Measurements from ENCODE around the gene SUPT3H. TPM values are rescaled to one million over a fixed set of nuclear protein-coding genes. Genes with fewer than 3 reads are reported as not detected.
"Not testable (repeated sequence)": the region's sequence is repeated elsewhere in the genome, so short reads cannot be mapped to it uniquely, and the experiment has no call there.

Gene SUPT3H
- total RNA-seq, 3 donors from 2014 or later = 3.0 to 8.1 (median 3.5) TPM

DNA sequence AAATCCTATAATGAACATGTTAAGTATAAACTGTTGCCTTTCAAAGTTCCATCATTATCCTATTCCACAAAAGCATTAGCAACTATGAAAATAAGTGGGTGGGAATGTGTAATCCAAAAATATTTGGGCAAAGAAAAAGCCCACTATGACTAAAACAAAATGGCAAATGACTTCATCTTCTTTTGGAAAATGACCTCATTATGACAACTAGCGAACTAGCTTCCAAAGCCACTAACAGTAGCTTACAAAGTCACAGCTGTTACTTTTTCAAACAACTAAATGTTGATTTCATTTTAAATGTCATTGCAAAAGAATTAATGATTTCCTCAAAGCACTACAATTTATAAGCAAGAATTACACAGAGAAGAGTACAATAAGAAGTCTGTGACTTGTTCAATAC lies 99.4 kb downstream of the SUPT3H start:
- Histone ChIP-seq H3K9me3 (no peaks in the 10 kb centered on the region), H3K36me3 (ENCODE audit: low read depth) (no peaks in the 10 kb centered on the region), H3K4me1 (ENCODE audit: low read depth) (no peaks in the 10 kb centered on the region), H3K4me3 (no peak overlapping the region)
- intact Hi-C loops (cut with DNase I, micrococcal nuclease) = no loop called here
- TF ChIP-seq, protein P1, sequence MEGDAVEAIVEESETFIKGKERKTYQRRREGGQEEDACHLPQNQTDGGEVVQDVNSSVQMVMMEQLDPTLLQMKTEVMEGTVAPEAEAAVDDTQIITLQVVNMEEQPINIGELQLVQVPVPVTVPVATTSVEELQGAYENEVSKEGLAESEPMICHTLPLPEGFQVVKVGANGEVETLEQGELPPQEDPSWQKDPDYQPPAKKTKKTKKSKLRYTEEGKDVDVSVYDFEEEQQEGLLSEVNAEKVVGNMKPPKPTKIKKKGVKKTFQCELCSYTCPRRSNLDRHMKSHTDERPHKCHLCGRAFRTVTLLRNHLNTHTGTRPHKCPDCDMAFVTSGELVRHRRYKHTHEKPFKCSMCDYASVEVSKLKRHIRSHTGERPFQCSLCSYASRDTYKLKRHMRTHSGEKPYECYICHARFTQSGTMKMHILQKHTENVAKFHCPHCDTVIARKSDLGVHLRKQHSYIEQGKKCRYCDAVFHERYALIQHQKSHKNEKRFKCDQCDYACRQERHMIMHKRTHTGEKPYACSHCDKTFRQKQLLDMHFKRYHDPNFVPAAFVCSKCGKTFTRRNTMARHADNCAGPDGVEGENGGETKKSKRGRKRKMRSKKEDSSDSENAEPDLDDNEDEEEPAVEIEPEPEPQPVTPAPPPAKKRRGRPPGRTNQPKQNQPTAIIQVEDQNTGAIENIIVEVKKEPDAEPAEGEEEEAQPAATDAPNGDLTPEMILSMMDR (IDR thresholded peaks at IDR 0.05) = no peak
- ATAC-seq (no peak), DNase-seq (no peak)

DNA sequence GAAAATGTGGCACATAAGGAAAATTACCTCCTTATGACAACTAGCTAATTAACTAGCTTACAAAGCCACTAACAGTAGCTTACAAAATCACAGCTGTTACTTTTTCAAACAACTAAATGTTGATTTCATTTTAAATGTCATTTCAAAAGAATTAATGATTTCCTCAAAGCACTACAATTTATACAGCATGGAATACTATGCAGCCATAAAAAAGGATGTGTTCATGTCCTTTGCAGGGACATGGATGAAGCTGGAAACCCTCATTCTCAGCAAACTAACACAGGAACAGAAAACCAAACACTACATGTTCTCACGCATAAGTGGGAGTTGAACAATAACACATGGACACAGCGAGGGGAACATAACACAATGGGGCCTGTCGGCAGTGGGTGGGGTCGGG lies 100.0 kb downstream of the SUPT3H start:
- H3K4me3 ChIP-seq; H3K9me3 ChIP-seq; intact Hi-C loops (cut with DNase I, micrococcal nuclease); H3K36me3 ChIP-seq (ENCODE audit: low read depth); ATAC-seq; DNase-seq; H3K4me1 ChIP-seq (ENCODE audit: low read depth): not testable (repeated sequence)

DNA sequence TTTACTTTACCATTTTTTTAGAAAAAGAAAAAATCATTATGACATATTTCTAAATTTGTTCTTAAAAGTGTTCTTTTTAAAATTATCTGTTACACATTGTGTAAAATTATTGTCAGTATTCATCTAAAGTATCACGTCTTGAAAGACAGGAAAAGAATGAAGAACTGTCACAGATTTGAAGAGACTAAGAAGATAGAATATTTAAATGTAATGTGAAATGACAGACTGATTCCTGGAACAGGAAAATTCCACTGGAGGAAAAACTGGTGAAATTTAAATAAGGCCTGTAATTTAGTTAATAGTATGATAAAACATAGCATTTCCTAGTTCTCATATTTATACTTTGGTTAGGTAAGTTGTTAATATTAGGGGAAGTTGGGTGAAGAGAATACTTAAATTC lies 102.4 kb downstream of the SUPT3H start:
- Histone ChIP-seq H3K9me3 (no peaks in the 10 kb centered on the region), H3K4me1 (ENCODE audit: low read depth) (no peaks in the 10 kb centered on the region), H3K4me3 (no peak overlapping the region), H3K36me3 (ENCODE audit: low read depth) (no peaks in the 10 kb centered on the region)
- no peak for DNase-seq
- intact Hi-C loops (cut with DNase I, micrococcal nuclease) = no loop called here
- no peak for ATAC-seq
- TF ChIP-seq, protein P1 (IDR thresholded peaks at IDR 0.05) = no peak

DNA sequence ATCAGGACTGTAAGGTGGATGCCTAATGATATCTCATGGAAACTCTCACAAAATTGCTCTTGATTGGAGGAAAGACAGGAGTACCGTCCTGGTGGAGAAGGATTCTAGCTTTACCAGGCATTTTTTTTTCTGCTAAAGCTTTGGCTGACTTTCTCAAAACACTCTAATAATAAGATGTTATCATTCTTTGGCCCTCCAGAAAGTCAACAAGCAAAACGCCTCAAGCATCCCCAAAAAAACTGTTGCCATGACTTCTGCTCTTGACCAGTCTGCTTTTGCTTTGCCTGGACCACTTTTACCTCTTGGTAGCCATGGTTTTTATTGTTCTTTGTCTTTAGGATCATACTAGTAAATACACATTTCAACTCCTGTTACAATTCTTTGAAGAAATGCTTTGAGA lies 105.1 kb downstream of the SUPT3H start:
- no peak overlapping the region for H3K4me3 ChIP-seq
- H3K36me3 ChIP-seq (ENCODE audit: low read depth) = no peaks in the 10 kb centered on the region
- TF ChIP-seq, protein P1 (IDR thresholded peaks at IDR 0.05) = no peak
- no peaks in the 10 kb centered on the region for H3K4me1 ChIP-seq (ENCODE audit: low read depth)
- H3K9me3 ChIP-seq = no peaks in the 10 kb centered on the region
- ATAC-seq = no peak
- intact Hi-C loops (cut with DNase I, micrococcal nuclease) = no loop called here
- no peak for DNase-seq

DNA sequence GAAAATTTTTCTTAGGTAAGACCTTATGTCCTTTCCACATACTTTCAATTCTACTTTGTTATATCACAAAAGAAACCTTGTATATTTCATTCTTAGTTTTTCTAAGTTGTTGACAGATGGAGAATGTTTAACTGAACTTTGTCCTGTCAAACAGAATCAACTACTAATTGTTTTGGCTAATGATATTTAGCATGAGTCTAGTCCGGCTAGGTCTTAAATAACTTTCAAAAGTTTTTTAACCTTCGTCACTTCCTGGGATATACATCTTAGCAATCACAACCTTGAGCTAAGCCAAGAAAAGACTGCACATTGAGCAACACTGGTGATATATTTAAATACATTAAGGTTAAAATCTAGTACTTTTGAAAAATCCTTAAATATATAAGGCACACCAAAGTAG lies 112.5 kb downstream of the SUPT3H start:
- DNase-seq = no peak

DNA sequence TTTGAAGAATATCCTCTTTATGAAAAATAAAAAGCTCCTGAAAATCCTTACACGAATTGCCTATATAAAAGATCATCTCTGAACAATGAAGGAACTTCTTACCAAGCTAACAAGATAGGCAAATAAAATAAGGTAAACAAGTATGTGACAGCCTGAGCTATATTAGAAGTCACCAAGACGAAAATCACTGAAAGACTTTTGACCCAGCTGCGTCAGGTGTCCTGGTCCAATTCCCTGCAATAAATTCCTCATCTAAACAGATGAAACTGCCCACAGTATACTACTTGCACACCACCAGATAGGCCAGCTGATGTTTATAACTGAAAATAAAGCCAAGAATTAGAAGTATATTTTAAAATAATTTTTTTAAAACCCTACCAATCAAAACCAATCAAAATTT lies 117.0 kb downstream of the SUPT3H start:
- no peak overlapping the region for H3K4me3 ChIP-seq
- no peak for ATAC-seq
- H3K4me1 ChIP-seq (ENCODE audit: low read depth) = no peaks in the 10 kb centered on the region
- H3K9me3 ChIP-seq = no peaks in the 10 kb centered on the region
- H3K36me3 ChIP-seq (ENCODE audit: low read depth) = no peaks in the 10 kb centered on the region
- intact Hi-C loops (cut with DNase I, micrococcal nuclease) = no loop called here
- no peak for DNase-seq
- TF ChIP-seq, protein P1 (IDR thresholded peaks at IDR 0.05) = no peak

More for the DNA sequence above, 112.5 kb downstream of the SUPT3H start:
- ATAC-seq = no peak
- no peak overlapping the region for H3K4me3 ChIP-seq
- TF ChIP-seq, protein P1 (IDR thresholded peaks at IDR 0.05) = no peak
- no peaks in the 10 kb centered on the region for H3K36me3 ChIP-seq (ENCODE audit: low read depth)
- no peaks in the 10 kb centered on the region for H3K4me1 ChIP-seq (ENCODE audit: low read depth)
- intact Hi-C loops (cut with DNase I, micrococcal nuclease) = no loop called here
- H3K9me3 ChIP-seq = no peaks in the 10 kb centered on the region

Data from mucosa of descending colon (tissue), 3 donors.